Activated T-cell treated with anti-CD3 and anti-CD28 coated beads, Interleukin-2, amount 50 U/mL, for 72 hours (primary cell): ENCODE measurements around the gene APOA4. TPM values are rescaled to one million over a fixed set of nuclear protein-coding genes. Genes with fewer than 3 reads are reported as not detected.

Source experiments
- ATAC-seq, 2 donors: fragments of 150-1000 bp; cut with Tn5 transposase; replicated peaks in 1 of 2; 2 replicates each; pipeline ENCODE4 v1.10.0; 2021; ENCODE audit warnings: moderate library complexity in 2 of 2, mild to moderate bottlenecking in 1 of 2
- DNase-seq, 2 donors: peaks; one replicate each; pipeline ENCODE4 v3.0.0; 2021 to 2022; ENCODE audit warnings: mixed read lengths in 1 of 2
- H3K27ac Mint-ChIP-seq: one replicate; pipeline ENCODE4 v1.8.0; 2022; ENCODE audit warnings: mild to moderate bottlenecking, moderate library complexity, mixed read lengths
- H3K27me3 Mint-ChIP-seq: one replicate; pipeline ENCODE4 v1.8.0; 2022; ENCODE audit warnings: low read depth, mixed read lengths
- H3K36me3 Mint-ChIP-seq, 2 donors: one replicate each; pipeline ENCODE4 v1.8.0; 2022; ENCODE audit warnings: mixed read lengths in 2 of 2, mild to moderate bottlenecking in 1 of 2; ENCODE audit not compliant: insufficient read depth in 2 of 2
- H3K4me1 Mint-ChIP-seq: one replicate; pipeline ENCODE4 v1.8.0; 2022; ENCODE audit warnings: low read depth, mixed read lengths
- H3K4me3 Mint-ChIP-seq, 2 donors: one replicate each; pipeline ENCODE4 v1.8.0; 2022; ENCODE audit warnings: mild to moderate bottlenecking in 2 of 2, mixed read lengths in 2 of 2, moderate library complexity in 2 of 2
- H3K9me3 Mint-ChIP-seq, 2 donors: one replicate each; pipeline ENCODE4 v1.8.0; 2022; ENCODE audit warnings: mixed read lengths in 2 of 2
- total RNA-seq, 2 donors: library from RNA; stranded (reverse); gene quantifications; one replicate each; pipeline ENCODE4 v1.2.3, GENCODE V29; 2022

Gene APOA4
- total RNA-seq, 2 donors from 2014 or later = not detected

DNA sequence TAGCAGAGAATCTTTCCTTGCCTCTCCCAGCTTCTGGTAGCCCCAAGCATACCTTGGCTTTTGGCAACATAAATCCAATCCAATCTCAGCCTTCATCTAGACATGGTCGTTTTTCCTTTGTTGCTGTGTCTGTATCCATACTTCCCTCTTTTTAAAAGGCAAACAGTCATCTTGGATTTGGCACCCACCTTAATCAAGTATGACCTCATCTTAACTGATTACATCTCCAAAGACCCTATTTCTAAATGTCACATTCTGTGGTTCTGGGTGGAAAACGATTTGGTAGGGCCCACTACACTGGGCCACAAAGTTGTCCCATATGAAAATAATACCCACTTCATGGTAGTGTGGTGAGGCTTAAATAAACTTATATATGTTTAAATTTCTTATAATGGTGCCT lies 51.2 kb downstream of the APOA4 start:
- no peak for ATAC-seq
- Mint-ChIP-seq H3K36me3 (peaks cover 6 to 22% of the 10 kb centered on the region in 2 donors), H3K27me3 (no peaks in the 10 kb centered on the region), H3K4me1 (peaks cover 54% of the 10 kb centered on the region), H3K4me3 (peak overlapping the region; percentile 93 to 98), H3K27ac (peak overlapping the region; percentile 99), H3K9me3 (no peaks in the 10 kb centered on the region)
- DNase-seq = no peak

Other genes starting within 250 kb of the APOA4 start
- 10 to 100 TPM; 26.1 to 32.8 TPM for gene BUD13, start 50.3 kb downstream of the APOA4 start, total RNA-seq
- 100 to 1,000 TPM in 1 of 2 donors, 10 to 100 TPM in 1; 77.6 to 106 TPM for gene ZPR1, start 35.3 kb downstream of the APOA4 start, total RNA-seq
- not detected for gene APOA5, start 31.4 kb downstream of the APOA4 start, total RNA-seq
- gene APOC3, start 6.6 kb upstream of the APOA4 start, total RNA-seq = not detected
- not detected for gene APOA1, start 14.3 kb upstream of the APOA4 start, total RNA-seq